Muscle of back (tissue), 11 donors: ENCODE measurements around the gene NRP1. TPM values are rescaled to one million over a fixed set of nuclear protein-coding genes. Genes with fewer than 3 reads are reported as not detected.
"Not testable (repeated sequence)": the region's sequence is repeated elsewhere in the genome, so short reads cannot be mapped to it uniquely, and the experiment has no call there.

Experiments used
- DNase-seq, 3 donors: peaks; one replicate each; pipeline versions ENCODE4 v3.0.0 to v3.0.0-alpha.2; 2013
- polyA plus RNA-seq, 10 donors: library from polyadenylated mRNA; unstranded; fragments of 120-200 nt; gene quantifications; one replicate each; pipeline ENCODE4 v1.2.1, GENCODE V29; 2013; ENCODE audit not compliant: insufficient read length in 10 of 10

Gene NRP1
- polyA plus RNA-seq, 10 donors, result 90.1 to 133 (median 105) TPM

DNA sequence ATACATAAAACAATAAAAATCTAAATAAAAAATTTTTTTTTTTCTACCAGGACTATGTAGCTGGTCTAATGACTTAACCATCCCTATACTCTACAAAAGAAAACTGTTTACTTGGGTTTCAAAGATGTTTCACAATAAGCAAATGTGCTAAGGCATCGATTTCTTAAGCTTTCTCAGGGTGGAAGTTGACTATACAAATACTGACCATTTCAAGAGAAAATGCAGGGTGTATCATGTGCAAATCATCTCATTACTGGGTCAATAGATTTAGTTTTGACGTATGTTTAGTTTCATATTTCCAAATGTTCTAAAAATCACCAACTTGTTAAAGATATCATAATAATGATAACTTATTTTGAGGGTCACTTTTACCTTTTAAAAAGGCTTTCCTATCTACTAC is 7.5 kb downstream of the NRP1 start:
- no peak for DNase-seq

DNA sequence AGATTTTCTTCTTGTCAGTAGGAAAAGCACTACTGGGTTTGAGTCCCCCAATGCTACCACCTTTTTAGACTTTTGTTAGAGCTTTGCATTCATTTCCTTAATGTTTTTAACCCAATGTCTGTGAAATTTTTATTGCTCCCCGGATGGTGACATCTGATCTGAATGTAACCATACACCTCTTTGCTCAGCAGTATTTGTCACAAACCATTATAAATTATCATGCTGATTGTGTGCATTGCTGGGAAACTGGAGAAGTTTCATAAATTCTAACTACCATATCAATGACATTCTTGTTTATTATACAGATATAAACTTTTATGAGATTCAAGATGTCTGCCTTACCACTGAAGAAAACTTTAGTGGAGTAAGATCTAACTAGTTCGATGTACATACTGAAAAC is 8.5 kb downstream of the NRP1 start:
- DNase-seq, result no peak

DNA sequence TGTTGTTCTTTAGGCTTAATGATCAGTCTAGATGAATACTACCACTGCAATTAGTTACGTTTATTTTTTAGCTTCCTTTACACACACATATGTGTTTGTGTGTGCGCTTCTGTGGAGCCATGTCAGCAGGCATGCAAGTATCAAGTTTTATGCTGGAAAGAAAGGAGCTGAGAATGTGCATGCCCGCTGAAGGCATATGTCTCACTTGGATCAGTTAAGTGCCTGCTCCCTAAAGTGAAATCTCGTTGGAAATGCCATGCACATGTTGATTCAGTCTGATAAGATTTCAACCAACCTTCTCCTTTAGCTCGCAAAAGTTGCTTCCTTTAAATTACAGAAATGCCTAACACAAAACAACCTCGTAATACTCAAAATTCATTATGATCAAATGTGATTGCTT is 10.7 kb downstream of the NRP1 start:
- no peak for DNase-seq

GRCh38 chr10:33321516-33321915 is 13.0 kb downstream of the NRP1 start:
- no peak for DNase-seq

- DNase-seq, result no peak
These were observed 14.2 kb downstream of the NRP1 start for GRCh38 chr10:33320288-33320687.

- no peak for DNase-seq
These were observed 18.6 kb downstream of the NRP1 start for GRCh38 chr10:33315891-33316290.

DNA sequence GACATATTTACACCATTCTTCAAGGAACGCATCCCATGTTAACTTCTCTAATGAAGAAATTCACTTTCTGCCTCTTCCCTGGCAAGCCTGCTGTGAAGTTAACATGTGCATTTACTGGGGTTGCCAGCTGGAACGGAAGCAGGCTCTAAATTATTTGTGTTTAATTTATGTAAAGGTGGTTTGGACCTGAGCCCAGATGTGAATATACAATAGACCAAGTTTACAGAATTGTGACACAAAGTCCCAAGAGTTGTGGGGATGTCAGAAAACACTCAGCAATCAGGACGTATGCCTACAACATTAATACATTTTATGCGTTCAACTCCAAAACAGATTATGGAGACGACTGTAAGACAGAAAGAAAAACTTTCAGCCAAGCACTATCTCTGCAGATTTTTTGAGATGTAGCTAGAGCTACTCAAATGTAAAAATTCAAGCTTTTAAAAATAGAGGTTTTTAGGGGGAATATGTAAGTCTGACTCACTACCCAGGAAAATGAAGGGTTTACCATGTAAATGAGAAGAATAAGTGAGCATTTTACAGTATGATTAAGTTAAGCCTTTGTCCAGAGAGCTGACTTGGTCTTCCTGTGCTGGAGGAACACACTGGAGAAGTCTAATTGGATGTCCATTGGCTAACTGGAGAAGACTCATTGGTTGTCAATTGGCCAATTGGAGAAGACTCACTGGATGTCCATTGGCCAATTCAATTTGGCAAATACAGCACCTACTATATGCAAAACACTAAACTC is 19.5 kb downstream of the NRP1 start:
- DNase-seq, result peak in 1 of 3 donors; percentile 57

DNA sequence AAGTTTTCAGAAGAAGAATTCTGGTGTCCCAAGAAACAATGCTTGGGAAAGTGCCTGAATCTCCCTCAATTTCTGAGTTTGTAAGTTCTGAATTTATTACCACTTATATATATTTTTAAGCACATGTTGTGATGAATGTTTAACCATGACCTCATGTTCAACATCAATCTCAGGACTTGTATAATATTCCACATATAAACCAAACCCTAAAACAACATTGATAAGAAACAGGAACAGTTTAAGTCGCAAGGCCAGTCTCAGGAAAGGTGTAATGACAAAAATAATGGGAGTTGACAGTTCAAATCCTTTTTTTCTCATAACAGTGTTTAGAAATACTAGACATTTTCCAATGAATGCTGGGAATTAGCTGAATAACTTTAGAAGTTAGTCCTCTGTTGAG is 22.8 kb downstream of the NRP1 start:
- DNase-seq, result no peak

- DNase-seq, result no peak
These were observed 23.6 kb downstream of the NRP1 start for GRCh38 chr10:33310853-33311252.

- no peak for DNase-seq
These were observed 25.1 kb downstream of the NRP1 start for GRCh38 chr10:33309406-33309805.

- DNase-seq, result no peak
These were observed 26.6 kb downstream of the NRP1 start for GRCh38 chr10:33307835-33308234.

- DNase-seq, result peak in 2 of 3 donors; percentile 51 to 77
These were observed 27.6 kb downstream of the NRP1 start for GRCh38 chr10:33306701-33307519.

GRCh38 chr10:33306126-33306525 is 28.3 kb downstream of the NRP1 start:
- DNase-seq, result peak in 1 of 3 donors; percentile 46

DNA sequence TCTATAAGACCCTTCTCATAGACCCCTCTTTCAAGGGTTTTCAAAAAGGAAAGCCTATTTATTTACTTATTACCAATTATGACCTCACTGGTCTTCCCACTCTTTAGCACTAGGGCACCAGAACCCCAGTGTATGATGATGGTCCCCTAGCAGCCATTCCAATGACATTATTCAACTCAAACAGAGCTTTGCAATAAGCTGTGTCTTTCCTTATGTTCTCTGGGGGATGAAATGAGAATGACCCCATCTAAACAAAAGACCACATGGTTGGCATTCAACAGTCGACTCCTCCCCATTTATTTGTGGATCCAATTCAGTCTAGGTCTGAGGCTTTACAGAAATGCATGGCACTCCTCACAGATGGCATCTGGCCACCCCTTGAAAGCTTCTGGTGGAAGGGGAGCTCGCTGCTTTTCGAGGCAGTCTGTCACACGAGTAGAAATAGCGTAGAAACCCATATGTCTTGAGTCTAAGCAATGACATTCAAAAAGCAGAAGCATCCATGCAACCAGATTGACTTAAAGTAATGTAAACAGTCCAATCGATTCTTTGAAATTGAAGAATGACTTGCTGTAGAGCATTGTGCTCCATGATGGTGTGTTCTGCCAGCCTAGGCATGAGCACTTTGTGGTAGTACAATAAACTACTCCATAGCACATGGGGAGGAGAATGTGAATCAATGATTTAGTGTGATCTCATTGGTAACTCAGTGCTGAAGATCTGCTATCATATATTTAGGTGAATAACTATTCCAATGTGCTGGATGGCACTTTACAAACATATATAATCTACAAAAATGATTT is 29.8 kb downstream of the NRP1 start:
- no peak for DNase-seq

DNA sequence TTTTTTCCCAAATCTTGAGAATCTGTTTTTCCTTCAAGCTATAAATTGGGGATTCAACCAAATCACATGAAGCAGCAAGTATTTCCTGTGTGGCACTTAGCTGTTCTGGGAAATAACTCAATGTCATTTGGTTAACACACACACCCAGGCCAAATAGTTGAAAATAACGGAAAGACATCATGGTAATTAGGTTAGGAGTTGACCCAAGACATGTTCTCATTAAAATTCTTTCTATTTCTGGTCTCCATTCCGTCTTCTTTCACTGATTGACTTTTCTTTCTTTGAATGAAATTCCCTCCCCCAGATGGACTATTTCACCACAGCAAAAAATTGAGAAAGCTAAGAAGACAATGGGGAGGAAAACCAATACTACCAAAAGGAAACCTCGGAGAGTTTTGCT is 30.5 kb downstream of the NRP1 start:
- no peak for DNase-seq

- DNase-seq, result peak in 1 of 3 donors; percentile 63
These were observed 32.1 kb downstream of the NRP1 start for GRCh38 chr10:33302208-33302829.

GRCh38 chr10:33301097-33301789 is 33.2 kb downstream of the NRP1 start:
- DNase-seq, result no peak

GRCh38 chr10:33300544-33300943 is 33.9 kb downstream of the NRP1 start:
- DNase-seq, result not testable (repeated sequence)

- no peak for DNase-seq
These were observed 35.6 kb downstream of the NRP1 start for GRCh38 chr10:33298893-33299292.

DNA sequence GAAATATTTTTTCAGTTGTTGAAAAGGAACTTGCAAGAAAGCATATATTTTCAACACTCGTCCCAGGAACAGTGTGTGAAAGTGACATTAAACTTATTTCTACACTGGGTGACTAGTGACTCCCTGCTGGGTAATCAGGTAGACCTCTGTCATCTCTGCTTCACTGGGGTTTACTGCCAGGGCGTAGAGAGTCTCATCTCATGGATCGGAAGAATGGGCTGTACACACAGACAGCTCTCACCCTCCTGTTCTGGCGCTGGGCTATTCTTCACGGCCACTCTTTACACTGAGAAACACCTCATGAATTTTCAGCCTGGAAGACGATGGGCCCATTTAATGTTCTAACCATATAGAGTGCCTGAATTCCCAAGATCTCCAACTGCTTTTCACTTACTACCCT is 36.4 kb downstream of the NRP1 start:
- no peak for DNase-seq

- DNase-seq, result no peak
These were observed 38.6 kb downstream of the NRP1 start for GRCh38 chr10:33295851-33296250.
